Measurements from ENCODE around the gene MS4A15.

GRCh38 chr11:60803273-60803936, 46.7 kb downstream of the MS4A15 start:
- TF ChIP-seq CTCF (IDR thresholded peaks at IDR 0.05) = no peak
- no peak for TF ChIP-seq POLR2A (IDR thresholded peaks at IDR 0.05)
- TF ChIP-seq POLR2AphosphoS5 (IDR thresholded peaks at IDR 0.05) = no peak
- no peak for TF ChIP-seq EP300 (IDR thresholded peaks at IDR 0.05)

Measured in gastroesophageal sphincter (tissue), 3 donors.